GM12891 (cell line): ENCODE measurements around the gene TBXAS1.

ENCODE experiments used
- POLR2A ChIP-seq: IDR thresholded peaks from 2 replicates; pipeline ENCODE4 v1.6.1; 2011; ENCODE audit warnings: low read depth, low read length, control low read depth
- POLR2AphosphoS5 ChIP-seq: IDR thresholded peaks from 2 replicates; pipeline ENCODE4 v1.6.1; 2011; ENCODE audit warnings: low read depth, low read length, control low read depth
- TAF1 ChIP-seq: IDR thresholded peaks from 2 replicates; pipeline ENCODE4 v1.6.1; 2011; ENCODE audit warnings: low read depth, low read length, control low read depth

DNA sequence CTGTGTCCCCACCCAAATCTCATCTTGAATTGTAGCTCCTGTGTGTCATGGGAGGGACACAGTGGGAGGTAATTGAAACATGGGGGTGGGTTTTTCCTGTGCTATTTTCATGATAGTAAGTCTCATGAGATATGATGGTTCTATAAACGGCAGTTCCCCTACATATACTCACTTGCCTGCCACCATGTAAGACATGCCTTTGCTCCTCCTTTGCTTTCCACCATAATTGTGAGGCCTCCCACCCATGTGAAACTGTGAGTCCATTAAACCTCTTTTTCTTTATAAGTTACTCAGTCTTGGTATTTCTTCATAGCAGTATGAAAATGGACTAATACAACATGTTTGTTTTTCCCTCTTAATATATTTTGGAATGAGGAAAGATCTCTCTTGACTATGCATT lies 24.5 kb upstream of the TBXAS1 start:
- TF ChIP-seq POLR2A, result no peak
- no peak for TF ChIP-seq POLR2AphosphoS5
- no peak for TF ChIP-seq TAF1
